Keratinocyte (primary cell): ENCODE results near the gene PGM2L1. TPM values are rescaled to one million over a fixed set of nuclear protein-coding genes. Genes with fewer than 3 reads are reported as not detected.

Experiments
- DNase-seq: peaks from one replicate; pipeline ENCODE4 v3.0.0-alpha.2; 2011; ENCODE audit warnings: low read depth, missing footprints, low spot score
- FAIRE-seq: peaks from 2 replicates; lab custom pipeline; 2011; peaks lifted over from hg19 to GRCh38; lab: Jason Lieb, UNC
- H2AFZ ChIP-seq: 2 replicates; pipeline ENCODE4 v1.6.0; 2012; ENCODE audit warnings: low read length, control low read depth, inconsistent platforms; ENCODE audit not compliant: control insufficient read depth
- H3K27ac ChIP-seq: 2 replicates; pipeline ENCODE4 v1.5.1; 2011; ENCODE audit warnings: low read length; ENCODE audit not compliant: control insufficient read depth, insufficient read depth
- H3K27me3 ChIP-seq: 3 replicates; pipeline ENCODE4 v1.6.0; 2011; ENCODE audit warnings: low read length; ENCODE audit not compliant: control insufficient read depth, insufficient read depth; ENCODE audit errors: extremely low read depth
- H3K36me3 ChIP-seq, 2 experiments: 2 replicates in 1 of 2; 3 replicates in 1 of 2; pipeline ENCODE4 v1.5.1; 2011; ENCODE audit warnings: low read length in 2 of 2, mild to moderate bottlenecking in 1 of 2; ENCODE audit not compliant: control insufficient read depth in 2 of 2, insufficient read depth in 2 of 2; ENCODE audit errors: extremely low read depth in 1 of 2
- H3K4me1 ChIP-seq: 3 replicates; pipeline ENCODE4 v1.5.1; 2011; ENCODE audit warnings: low read length; ENCODE audit not compliant: control insufficient read depth, insufficient read depth; ENCODE audit errors: extremely low read depth
- H3K4me2 ChIP-seq: 3 replicates; pipeline ENCODE4 v1.6.0; 2011; ENCODE audit warnings: low read depth, low read length; ENCODE audit not compliant: control insufficient read depth, insufficient read depth; ENCODE audit errors: extremely low read depth
- H3K4me3 ChIP-seq, 3 experiments: fragments of 200-600 bp in 1 of 3; sonication (generic) in 1 of 3; 2 replicates in 2 of 3; 3 replicates in 1 of 3; pipeline ENCODE4 v1.5.1; 2011 to 2016; ENCODE audit warnings: low read length in 3 of 3, mild to moderate bottlenecking in 3 of 3, control low read depth in 2 of 3, inconsistent platforms in 1 of 3, low read depth in 1 of 3, mixed read lengths in 1 of 3, mixed run types in 1 of 3, moderate library complexity in 1 of 3; ENCODE audit not compliant: control insufficient read depth in 2 of 3, insufficient read depth in 2 of 3; ENCODE audit errors: extremely low read depth in 1 of 3
- H3K79me2 ChIP-seq: 2 replicates; pipeline ENCODE4 v1.6.0; 2012; ENCODE audit warnings: low read length; ENCODE audit not compliant: control insufficient read depth, insufficient read depth
- H3K9ac ChIP-seq: 3 replicates; pipeline ENCODE4 v1.6.0; 2011; ENCODE audit warnings: low read length; ENCODE audit not compliant: control insufficient read depth, insufficient read depth; ENCODE audit errors: extremely low read depth
- H3K9me1 ChIP-seq: 3 replicates; pipeline ENCODE4 v1.6.0; 2011; ENCODE audit warnings: low read length; ENCODE audit not compliant: control insufficient read depth, insufficient read depth; ENCODE audit errors: extremely low read depth
- H3K9me3 ChIP-seq: 2 replicates; pipeline ENCODE4 v1.5.1; 2012; ENCODE audit warnings: low read depth, low read length; ENCODE audit not compliant: control insufficient read depth
- H4K20me1 ChIP-seq: 3 replicates; pipeline ENCODE4 v1.6.0; 2011; ENCODE audit warnings: low read length; ENCODE audit not compliant: control insufficient read depth, insufficient read depth; ENCODE audit errors: extremely low read depth
- CTCF ChIP-seq, 3 experiments: IDR thresholded peaks in 1 of 3; conservative IDR thresholded peaks in 1 of 3; optimal IDR thresholded peaks in 1 of 3; 2 replicates in 2 of 3; 3 replicates in 1 of 3; pipeline versions ENCODE3 to v1.5.1; 2011; ENCODE audit warnings: low read length in 3 of 3, mild to moderate bottlenecking in 3 of 3, moderate library complexity in 2 of 3, control low read depth in 1 of 3, inconsistent platforms in 1 of 3; ENCODE audit not compliant: insufficient read depth in 2 of 3; ENCODE audit errors: extremely low read depth in 1 of 3
- EZH2 ChIP-seq: IDR thresholded peaks from one replicate; pipeline ENCODE4 v1.6.1; 2012; ENCODE audit warnings: inconsistent platforms, mild to moderate bottlenecking, low read length, moderate library complexity
- dilution Hi-C: fragments of 300-500 bp; cut with MboI; formaldehyde crosslinking; loops from one replicate; pipeline ENCODE4 v1.7.0; 2020; ENCODE audit warnings: low sequenced_read_pairs; ENCODE audit not compliant: extremely low pct_ligation_motif_present
- polyA plus RNA-seq, 5 experiments: library from polyadenylated mRNA; depleted of rRNA in 3 of 5; stranded (reverse) in 3 of 5; stranded (forward) in 1 of 5; unstranded in 1 of 5; fragments of >200 nt; gene quantifications; 1 replicate in 1 of 5; 2 replicates in 3 of 5; 3 replicates in 1 of 5; pipeline versions ENCODE4 v1.2.1 to v1.2.3, GENCODE V29; 2011 to 2012; ENCODE audit warnings: missing spikeins in 2 of 5, low read depth in 1 of 5, low replicate concordance in 1 of 5

Gene PGM2L1
- polyA plus RNA-seq, 1 donor (not counting 4 experiments of a cell fraction or from before 2014, with no cell fraction given), result 3.1 TPM

- Histone ChIP-seq H4K20me1 (no peaks in the 10 kb centered on the region), H3K9me1 (no peaks in the 10 kb centered on the region), H3K9me3 (no peaks in the 10 kb centered on the region), H3K27me3 (no peaks in the 10 kb centered on the region), H3K9ac (no peak overlapping the region), H3K4me3 (no peak overlapping the region), H3K4me1 (peaks cover 24% of the 10 kb centered on the region), H2AFZ (no peak overlapping the region), H3K27ac (no peak overlapping the region), H3K36me3 (no peaks in the 10 kb centered on the region), H3K79me2 (no peaks in the 10 kb centered on the region), H3K4me2 (peak overlapping the region; percentile 33)
- dilution Hi-C loops, result no loop called here
- FAIRE-seq (peak; percentile 32), DNase-seq (no peak)
- TF ChIP-seq CTCF (optimal IDR thresholded peaks at IDR 0.05 in 1 of 3, IDR thresholded peaks at IDR 0.05 in 1 of 3, conservative IDR thresholded peaks at IDR 0.05 in 1 of 3; ENCODE audit: extremely low read depth in 1 of 3, insufficient read depth in 2 of 3, low read length in 3 of 3) (no peak), EZH2 (no peak)
These were observed 20.3 kb upstream of the PGM2L1 start for GRCh38 chr11:74418509-74418895.

GRCh38 chr11:74417860-74418508, 19.8 kb upstream of the PGM2L1 start:
- Histone ChIP-seq H3K27me3 (no peaks in the 10 kb centered on the region), H3K9ac (no peak overlapping the region), H3K9me3 (no peaks in the 10 kb centered on the region), H3K4me2 (peak overlapping the region; percentile 33), H2AFZ (no peak overlapping the region), H3K9me1 (no peaks in the 10 kb centered on the region), H3K27ac (peak overlapping the region; percentile 58), H3K4me3 (no peak overlapping the region), H4K20me1 (no peaks in the 10 kb centered on the region), H3K4me1 (peaks cover 26% of the 10 kb centered on the region), H3K79me2 (no peaks in the 10 kb centered on the region), H3K36me3 (no peaks in the 10 kb centered on the region)
- TF ChIP-seq CTCF (optimal IDR thresholded peaks at IDR 0.05 in 1 of 3, IDR thresholded peaks at IDR 0.05 in 1 of 3, conservative IDR thresholded peaks at IDR 0.05 in 1 of 3; ENCODE audit: extremely low read depth in 1 of 3, insufficient read depth in 2 of 3, low read length in 3 of 3), result no peak
- TF ChIP-seq EZH2, result no peak
- DNase-seq, result no peak
- dilution Hi-C loops, result no loop called here
- no peak for FAIRE-seq
